ENCODE data around the gene TSPAN10. TPM values are rescaled to one million over a fixed set of nuclear protein-coding genes. Genes with fewer than 3 reads are reported as not detected.
A peak's percentile ranks its signal among the peaks of the same experiment; 100 is the strongest.

Gene TSPAN10
- total RNA-seq, result 0.53 and 0.64 TPM in 2 replicates

DNA sequence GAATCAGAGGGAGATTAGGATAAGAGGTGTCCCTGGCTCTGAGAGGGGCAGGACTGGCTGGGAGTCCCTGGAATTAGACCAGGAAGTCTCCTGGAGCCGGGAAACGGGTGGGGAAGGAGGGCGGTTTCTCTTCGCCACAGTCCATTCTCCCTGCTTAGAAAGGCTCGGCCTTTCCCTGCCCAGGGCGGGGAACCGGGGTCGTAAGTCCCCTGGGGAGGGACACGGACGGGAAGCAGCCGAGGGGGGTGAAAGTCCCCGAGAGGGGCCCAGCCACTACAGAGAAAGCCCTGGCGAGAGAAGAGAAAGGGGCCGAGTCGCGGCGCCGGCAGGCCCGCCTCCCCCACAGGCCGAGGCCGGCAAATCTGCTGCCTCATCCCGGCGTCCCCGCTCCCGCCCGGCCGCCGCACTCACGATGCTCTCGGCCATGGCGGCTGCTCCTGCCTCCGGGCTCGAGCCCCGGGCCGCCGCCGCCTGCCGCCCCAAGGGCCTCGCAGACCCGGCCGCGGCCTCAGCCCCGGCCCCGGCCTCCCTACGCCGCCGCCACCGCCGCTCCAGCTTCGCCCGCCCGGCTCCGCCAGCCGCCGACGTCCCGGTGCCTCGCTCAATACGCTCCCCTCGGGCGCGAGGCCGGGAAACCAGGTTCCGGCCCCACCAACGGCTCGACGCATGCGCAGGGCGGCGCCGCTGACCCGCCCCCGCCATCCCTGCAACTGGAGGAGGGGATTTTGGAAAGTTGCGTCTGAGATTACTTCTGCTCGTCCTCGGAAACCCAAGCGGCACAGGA, at the start of gene TSPAN10, which contains the start of gene NPLOC4:
Gene TSPAN10 (plus strand): TSS at position 692 of the 784 bp plus-strand sequence. CDS start 5,217 bp downstream, outside the sequence.
Gene NPLOC4 (minus strand): TSS at position 608 of the 784 bp plus-strand sequence. CDS start 182 bp downstream, at position 426.
- no peaks in the 10 kb centered on the region for H3K27me3 ChIP-seq (ENCODE audit: control insufficient read depth, insufficient read depth, low read length)
- H3K4me3 ChIP-seq (ENCODE audit: low read depth, low read length), result peak within 1 kb of the TSS; percentile 57
- DNase-seq (ENCODE audit: low read depth), result peak; percentile 57
- H3K36me3 ChIP-seq (ENCODE audit: control insufficient read depth, insufficient read depth, low read length), result no peaks in the 10 kb centered on the region
- no peak for FAIRE-seq
- TF ChIP-seq, protein P1, sequence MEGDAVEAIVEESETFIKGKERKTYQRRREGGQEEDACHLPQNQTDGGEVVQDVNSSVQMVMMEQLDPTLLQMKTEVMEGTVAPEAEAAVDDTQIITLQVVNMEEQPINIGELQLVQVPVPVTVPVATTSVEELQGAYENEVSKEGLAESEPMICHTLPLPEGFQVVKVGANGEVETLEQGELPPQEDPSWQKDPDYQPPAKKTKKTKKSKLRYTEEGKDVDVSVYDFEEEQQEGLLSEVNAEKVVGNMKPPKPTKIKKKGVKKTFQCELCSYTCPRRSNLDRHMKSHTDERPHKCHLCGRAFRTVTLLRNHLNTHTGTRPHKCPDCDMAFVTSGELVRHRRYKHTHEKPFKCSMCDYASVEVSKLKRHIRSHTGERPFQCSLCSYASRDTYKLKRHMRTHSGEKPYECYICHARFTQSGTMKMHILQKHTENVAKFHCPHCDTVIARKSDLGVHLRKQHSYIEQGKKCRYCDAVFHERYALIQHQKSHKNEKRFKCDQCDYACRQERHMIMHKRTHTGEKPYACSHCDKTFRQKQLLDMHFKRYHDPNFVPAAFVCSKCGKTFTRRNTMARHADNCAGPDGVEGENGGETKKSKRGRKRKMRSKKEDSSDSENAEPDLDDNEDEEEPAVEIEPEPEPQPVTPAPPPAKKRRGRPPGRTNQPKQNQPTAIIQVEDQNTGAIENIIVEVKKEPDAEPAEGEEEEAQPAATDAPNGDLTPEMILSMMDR (IDR thresholded peaks at IDR 0.05; ENCODE audit: insufficient read depth, low read length, severe bottlenecking), result no peak

DNA sequence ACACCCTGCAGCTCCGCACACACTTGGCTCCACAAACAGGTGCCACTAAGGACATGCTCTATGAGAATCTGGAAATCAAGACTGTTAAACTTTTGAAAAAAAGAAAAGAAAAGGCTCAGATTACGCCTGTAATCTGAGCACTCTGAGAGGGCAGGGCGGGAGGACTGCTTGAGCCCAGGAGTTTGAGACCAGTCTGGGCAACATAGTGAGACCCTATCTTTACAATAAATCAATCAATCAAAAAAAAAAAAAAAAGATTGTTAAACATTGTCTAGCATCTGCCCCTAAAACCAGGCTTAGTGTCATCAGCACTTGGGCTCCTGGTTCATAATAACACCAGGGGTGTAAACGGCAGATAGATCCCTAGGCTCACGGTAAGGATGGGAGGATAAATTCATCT, 47.4 kb upstream of the TSPAN10 start:
- DNase-seq (ENCODE audit: low read depth), result no peak
- Histone ChIP-seq H3K27me3 (ENCODE audit: control insufficient read depth, insufficient read depth, low read length) (no peaks in the 10 kb centered on the region), H3K4me3 (ENCODE audit: low read depth, low read length) (no peak overlapping the region), H3K36me3 (ENCODE audit: control insufficient read depth, insufficient read depth, low read length) (peaks cover 30% of the 10 kb centered on the region)
- no peak for FAIRE-seq
- TF ChIP-seq, protein P1 (IDR thresholded peaks at IDR 0.05; ENCODE audit: insufficient read depth, low read length, severe bottlenecking), result no peak

DNA sequence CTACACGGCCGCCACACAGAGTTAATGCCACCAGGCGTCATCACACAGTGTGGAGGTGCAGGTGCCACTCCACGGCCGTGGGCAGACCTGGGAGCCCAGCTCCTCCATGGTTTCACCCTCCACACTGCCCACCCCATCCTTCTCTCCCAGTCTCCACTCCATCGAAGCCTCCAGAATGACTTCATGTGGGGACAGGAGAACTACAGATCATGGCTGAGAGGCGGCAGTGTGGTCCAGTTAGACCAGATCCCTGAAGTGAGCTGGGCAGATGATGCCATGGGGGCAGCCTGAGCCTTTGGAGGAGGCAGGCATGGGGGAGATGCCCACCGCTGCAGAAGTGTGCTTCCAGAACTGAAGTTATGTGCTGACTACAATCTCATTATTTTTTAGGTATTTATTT, 46.9 kb upstream of the TSPAN10 start:
- Histone ChIP-seq H3K27me3 (ENCODE audit: control insufficient read depth, insufficient read depth, low read length) (no peaks in the 10 kb centered on the region), H3K36me3 (ENCODE audit: control insufficient read depth, insufficient read depth, low read length) (peaks cover 31% of the 10 kb centered on the region), H3K4me3 (ENCODE audit: low read depth, low read length) (no peak overlapping the region)
- TF ChIP-seq, protein P1 (IDR thresholded peaks at IDR 0.05; ENCODE audit: insufficient read depth, low read length, severe bottlenecking), result no peak
- DNase-seq (ENCODE audit: low read depth) (no peak), FAIRE-seq (no peak)

DNA sequence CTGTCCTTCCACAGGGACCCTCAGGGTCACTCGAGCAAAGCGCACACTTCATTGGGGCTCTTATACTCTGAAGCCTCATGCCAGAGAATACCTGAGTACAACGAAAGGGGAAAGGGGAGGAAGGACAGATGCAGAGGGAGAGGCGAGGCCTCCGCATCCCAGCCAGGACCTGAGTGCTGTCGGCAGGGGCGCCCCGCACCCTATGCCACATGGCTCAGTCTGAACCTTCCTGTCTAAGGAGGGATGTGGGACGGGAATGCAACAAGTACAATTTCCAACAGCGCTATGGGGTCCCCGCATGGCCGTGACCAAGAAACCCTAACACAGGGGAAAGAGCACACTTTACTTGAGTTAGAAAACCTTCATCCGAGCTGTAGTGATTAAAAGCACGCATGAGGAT, 45.0 kb upstream of the TSPAN10 start:
- peaks cover 28% of the 10 kb centered on the region for H3K36me3 ChIP-seq (ENCODE audit: control insufficient read depth, insufficient read depth, low read length)
- H3K4me3 ChIP-seq (ENCODE audit: low read depth, low read length), result no peak overlapping the region
- no peaks in the 10 kb centered on the region for H3K27me3 ChIP-seq (ENCODE audit: control insufficient read depth, insufficient read depth, low read length)
- DNase-seq (ENCODE audit: low read depth) (no peak), FAIRE-seq (no peak)
- TF ChIP-seq, protein P1 (IDR thresholded peaks at IDR 0.05; ENCODE audit: insufficient read depth, low read length, severe bottlenecking), result no peak

DNA sequence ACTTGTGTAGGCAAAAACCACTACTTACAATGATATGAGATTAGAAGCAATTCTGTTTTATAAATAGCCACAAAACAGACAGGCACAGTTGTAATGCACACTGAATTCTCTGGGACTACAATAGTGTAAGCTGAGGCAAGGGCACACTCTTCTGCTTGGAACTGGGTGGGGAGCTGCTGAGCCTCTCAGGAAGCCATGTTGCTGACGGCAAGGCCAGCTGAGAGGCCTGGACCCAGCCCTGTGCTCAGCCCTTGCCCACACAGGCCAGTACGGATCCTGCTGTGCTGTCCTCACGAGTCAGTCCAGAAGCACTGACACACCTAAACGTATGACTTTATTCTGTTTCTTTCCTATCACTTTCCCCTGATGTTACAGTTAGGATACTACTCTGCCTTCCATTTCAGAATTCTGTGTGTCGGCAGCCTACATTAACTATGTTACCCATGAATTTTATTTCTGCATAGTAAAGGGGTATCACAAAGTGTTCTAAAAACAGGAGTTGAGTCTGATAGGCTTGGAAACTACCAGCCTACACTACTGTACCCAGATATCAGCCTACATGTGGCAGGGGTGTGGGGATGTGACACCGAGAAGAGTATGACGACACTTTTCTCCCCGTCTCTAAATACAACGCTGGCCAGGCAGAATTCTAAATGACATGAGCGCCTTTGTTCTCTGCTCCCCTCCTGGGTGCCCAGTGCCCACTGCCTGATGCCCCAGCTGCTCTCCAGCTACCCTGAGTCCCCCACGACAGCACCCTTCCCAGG, 43.7 kb upstream of the TSPAN10 start:
- DNase-seq (ENCODE audit: low read depth), result no peak
- Histone ChIP-seq H3K4me3 (ENCODE audit: low read depth, low read length) (no peak overlapping the region), H3K27me3 (ENCODE audit: control insufficient read depth, insufficient read depth, low read length) (no peaks in the 10 kb centered on the region), H3K36me3 (ENCODE audit: control insufficient read depth, insufficient read depth, low read length) (peaks cover 30% of the 10 kb centered on the region)
- TF ChIP-seq, protein P1 (IDR thresholded peaks at IDR 0.05; ENCODE audit: insufficient read depth, low read length, severe bottlenecking), result no peak
- no peak for FAIRE-seq

All from bronchial epithelial cell (primary cell).